Loucy (cell line): ENCODE measurements around the gene NSDHL.

ENCODE experiments used
- EZH2phosphoT487 ChIP-seq: fragments of 200-600 bp; IDR thresholded peaks from 2 replicates; pipeline ENCODE4 v1.6.1; 2018; ENCODE audit warnings: antibody characterized with exemption, mild to moderate bottlenecking, moderate library complexity, borderline replicate concordance
- TF ChIP-seq, protein P1 (sequence below): fragments of 200-600 bp; sonication (generic); conservative IDR thresholded peaks from 2 replicates; pipeline ENCODE4 v1.5.1; 2014; ENCODE audit warnings: mild to moderate bottlenecking, antibody characterized with exemption, low read length

DNA sequence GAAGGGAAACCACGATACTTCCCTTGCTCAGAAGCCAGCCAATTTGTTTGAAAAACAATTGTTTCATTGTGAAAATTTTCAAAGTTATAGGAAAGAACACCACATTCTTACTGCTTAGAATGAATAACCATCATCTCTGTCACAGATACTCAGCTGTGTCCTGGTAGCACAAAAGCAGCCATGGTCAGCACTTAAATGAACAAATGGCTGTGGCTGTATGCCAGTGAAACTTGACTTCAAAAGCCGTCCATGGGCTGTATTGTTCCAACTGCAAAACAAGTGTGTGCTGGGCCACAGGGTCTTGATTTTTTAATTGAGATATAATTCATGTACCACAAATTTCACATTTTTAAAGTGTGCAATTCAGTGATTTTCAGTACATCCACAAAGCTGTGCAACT is 19.6 kb downstream of the NSDHL start:
- TF ChIP-seq, protein P1, sequence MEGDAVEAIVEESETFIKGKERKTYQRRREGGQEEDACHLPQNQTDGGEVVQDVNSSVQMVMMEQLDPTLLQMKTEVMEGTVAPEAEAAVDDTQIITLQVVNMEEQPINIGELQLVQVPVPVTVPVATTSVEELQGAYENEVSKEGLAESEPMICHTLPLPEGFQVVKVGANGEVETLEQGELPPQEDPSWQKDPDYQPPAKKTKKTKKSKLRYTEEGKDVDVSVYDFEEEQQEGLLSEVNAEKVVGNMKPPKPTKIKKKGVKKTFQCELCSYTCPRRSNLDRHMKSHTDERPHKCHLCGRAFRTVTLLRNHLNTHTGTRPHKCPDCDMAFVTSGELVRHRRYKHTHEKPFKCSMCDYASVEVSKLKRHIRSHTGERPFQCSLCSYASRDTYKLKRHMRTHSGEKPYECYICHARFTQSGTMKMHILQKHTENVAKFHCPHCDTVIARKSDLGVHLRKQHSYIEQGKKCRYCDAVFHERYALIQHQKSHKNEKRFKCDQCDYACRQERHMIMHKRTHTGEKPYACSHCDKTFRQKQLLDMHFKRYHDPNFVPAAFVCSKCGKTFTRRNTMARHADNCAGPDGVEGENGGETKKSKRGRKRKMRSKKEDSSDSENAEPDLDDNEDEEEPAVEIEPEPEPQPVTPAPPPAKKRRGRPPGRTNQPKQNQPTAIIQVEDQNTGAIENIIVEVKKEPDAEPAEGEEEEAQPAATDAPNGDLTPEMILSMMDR = no peak
- TF ChIP-seq EZH2phosphoT487 = no peak
